ENCODE results near the gene TRPT1. TPM values are rescaled to one million over a fixed set of nuclear protein-coding genes. Genes with fewer than 3 reads are reported as not detected.
A peak's percentile ranks its signal among the peaks of the same experiment; 100 is the strongest.

Gene TRPT1
- total RNA-seq, 1 experiment from 2014 or later: 112 TPM

DNA sequence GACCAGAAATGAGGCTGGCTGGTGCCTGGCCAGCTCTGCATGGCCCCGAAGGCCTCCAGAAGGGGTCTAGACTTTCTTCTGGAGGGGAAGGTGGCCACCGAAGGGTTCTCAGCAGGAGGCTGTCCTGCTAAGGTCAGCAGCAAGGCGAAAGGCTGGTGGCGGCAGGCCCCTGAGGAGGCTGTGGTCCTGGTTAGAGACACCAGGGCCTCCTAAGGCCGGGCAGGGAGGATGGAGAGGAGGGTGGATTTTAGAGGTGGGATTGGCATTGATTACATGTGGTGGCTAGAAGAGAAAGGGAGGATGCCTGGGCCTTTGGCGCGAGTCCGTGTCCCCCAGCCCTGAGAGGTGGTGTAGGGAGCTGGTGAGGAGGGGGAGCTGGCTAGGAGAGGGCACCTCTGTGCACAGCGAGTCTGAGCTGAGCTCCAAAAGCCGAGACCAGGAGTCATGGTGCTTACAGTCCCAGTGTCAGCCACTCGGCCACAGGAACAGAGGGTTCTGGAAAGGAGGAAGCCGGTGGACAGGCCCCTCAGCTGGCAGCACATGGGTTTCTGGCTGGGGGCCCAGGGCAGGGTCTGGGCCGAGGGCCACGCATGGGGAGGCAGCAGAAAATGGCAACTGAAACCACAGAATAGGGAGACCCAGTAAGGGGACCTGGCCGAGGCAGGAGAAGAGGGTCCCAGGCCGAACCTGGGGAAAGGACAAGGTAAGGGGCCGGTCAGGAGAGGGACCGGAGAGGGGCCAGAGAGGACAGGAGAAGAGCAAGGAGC lies 17.0 kb downstream of the TRPT1 start:
- DNase-seq (ENCODE audit: low spot score): no peak

DNA sequence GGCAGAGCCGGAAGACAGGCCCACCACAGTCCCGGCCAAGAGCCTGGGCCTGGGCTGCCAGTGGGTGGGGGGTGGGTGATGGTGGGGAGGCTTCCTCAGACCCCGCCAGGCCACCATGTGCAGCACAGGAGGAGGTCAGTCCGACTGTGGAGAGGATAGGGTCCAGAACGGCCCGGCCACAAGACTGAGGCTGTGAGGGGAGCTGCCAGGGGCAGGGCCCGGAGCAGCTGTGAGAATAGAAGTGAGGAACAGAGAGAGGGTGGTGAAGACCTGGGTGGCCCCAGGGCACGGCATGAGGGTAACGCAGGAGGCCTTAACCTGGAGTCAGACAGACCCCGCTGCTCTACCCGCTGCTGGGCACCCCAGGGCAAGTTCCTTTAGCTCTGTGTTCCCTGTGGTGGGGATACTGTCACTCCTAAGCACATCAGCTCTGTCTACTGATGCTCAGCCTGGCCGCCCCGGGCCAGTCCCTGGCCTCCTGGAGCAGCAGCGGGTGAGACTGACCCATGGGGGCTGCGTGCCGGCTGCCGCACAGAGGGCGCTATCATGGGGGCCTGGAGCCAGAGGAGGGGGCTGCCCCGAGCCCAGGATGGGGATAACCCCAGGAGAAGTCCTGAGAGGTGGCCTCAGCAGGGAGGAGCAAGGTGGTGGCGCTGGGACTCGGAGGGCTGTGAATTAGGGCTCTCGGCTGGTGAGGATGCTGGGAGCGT lies 17.7 kb downstream of the TRPT1 start:
- no peak for DNase-seq (ENCODE audit: low spot score)

DNA sequence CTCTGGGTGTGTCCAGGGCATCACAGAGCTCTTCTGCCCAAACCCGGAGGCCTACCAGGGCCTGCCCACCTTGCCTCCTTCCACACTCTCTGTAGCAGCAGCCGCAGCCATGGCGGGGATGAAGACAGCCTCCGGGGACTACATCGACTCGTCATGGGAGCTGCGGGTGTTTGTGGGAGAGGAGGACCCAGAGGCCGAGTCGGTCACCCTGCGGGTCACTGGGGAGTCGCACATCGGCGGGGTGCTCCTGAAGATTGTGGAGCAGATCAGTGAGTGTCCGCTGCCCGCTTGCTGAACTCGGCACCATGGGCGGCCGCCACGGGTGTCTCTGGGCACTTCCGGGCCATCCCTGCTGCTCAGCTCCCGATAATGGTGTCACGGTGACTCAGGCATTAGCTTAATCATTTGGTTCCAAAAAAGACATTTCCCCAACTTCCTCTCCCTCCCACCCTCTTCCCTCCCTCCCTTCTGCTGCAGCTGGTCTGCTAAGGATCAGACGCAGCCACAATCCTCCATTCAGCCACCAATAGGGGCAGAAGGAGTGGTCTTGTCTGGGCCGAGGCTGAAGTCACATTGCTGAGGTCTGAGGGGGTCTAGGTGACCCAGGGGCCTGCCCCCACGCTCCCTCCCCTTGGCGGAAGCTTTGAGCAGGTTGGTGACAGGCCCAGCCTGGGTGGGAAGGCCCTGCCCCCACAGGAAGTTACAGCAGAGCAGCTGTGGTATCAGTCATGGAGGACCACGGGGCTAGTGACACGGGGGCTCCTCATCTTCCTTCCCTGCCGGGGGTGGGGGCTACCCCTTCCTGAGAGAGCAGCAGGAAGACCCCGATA lies 18.5 kb downstream of the TRPT1 start:
- DNase-seq (ENCODE audit: low spot score): no peak

DNA sequence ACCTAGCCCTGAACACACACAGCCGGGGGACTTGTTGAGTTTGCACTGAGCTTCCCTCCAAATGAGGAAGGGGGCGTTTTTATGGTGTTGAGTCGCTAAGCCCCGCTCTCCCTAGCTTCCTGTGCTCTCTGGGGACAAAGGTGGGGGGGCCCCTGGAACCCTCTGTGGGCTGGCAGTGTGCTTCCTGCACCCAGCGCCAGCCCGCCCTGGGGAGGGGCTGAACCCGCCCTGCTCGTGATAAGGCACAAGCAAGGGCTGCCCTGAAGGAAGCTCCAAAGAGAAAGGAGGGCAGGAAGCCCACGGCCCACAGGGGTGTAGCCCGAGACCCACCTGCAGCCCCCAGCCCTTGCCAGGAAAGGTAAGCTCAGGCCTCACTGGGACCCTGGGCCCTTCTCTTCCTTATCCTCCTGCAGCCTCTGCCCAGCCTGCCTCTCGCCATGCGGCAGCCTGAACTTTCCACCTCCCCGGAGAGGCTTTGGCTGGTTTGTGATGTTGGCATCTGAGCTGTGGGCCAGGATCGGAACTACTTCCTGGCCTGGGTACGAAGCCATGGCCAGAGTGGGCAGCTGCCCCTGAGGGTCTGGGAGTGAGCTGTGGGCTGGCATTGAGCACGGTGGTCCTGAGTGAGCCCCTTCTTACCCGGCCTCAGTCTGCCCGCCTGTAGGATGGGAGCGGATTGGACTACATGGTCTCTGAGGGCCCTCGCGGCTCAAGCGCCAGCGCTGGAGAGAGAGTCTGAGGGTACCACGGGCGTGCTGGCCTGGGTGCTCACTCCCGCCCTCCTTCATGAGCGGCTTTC lies 19.3 kb downstream of the TRPT1 start, which contains the start of gene FERMT3:
Gene FERMT3 (plus strand): TSS at position 265 of the 799 bp plus-strand sequence. CDS start 644 bp downstream, outside the sequence.
- DNase-seq (ENCODE audit: low spot score): peak; percentile 41

DNA sequence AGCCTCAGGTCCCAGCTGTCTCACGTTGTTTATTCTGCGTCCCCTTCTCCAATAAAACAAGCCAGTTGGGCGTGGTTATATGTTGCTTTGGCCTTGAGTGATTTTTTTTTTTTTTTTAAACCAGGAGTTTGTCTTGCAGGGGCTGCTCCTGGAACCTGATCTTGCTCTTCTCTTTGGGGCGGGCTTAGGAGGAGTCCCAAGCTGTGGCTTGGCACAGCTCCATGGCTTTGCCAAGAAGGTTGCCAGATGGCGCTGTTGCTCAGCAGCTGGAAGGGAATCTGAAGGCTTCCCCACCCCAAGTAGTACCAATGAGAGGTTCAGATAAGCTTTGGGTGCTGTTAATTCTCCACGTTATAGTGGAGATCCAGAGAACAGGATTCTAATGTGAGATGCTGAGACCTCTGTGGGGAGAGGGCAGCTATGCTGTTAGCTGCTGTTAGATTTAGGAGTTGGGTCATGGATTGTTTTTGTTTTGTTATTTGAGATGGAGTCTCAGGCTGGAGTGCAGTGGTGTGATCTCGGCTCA lies 21.5 kb downstream of the TRPT1 start:
- DNase-seq (ENCODE audit: low spot score): peak; percentile 99

DNA sequence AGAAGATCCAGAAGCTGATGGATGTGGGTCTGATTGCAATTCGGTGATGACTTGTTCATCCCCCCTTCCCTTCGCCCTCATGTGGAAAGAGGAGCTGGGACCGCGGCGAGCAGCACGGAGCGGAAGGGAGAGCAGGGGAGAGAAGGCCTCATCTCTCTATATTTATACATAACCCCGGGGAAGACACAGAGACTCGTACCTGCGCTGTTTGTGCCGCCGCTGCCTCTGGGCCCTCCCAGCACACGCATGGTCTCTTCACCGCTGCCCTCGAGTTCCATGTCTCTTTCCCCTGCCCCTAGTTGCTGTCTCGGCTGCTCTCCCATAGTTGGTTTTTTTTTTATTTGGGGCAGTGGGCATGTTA lies 21.9 kb downstream of the TRPT1 start:
- no peak for DNase-seq (ENCODE audit: low spot score)

DNA sequence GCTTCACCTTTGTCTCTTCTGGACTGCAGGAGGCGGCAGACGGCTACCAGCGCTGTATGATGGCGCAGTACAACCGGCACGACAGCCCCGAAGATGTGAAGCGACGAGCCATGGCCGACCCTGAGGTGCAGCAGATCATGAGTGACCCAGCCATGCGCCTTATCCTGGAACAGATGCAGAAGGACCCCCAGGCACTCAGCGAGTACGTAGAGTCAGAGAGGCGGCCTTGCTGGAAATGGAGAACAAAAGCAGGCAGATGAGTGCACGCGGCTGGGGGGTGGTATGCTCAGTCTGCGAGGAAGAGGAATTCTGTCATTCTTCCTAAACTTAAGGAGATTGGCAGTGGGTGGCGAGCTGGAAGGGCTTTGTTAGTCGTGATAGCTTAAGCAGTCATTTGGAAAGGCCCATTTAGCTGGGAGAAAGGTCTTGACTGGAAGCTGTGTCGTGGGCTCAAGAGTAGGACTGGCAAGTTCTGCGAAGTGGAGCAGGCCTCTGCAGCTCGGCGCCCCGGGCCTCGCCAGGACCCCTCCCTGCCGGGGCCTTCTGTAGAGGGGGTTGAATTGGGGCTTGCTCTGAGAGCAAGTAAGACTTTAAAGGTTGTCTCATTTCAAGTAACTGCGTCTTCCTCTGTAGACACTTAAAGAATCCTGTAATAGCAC lies 22.4 kb downstream of the TRPT1 start:
- no peak for DNase-seq (ENCODE audit: low spot score)

DNA sequence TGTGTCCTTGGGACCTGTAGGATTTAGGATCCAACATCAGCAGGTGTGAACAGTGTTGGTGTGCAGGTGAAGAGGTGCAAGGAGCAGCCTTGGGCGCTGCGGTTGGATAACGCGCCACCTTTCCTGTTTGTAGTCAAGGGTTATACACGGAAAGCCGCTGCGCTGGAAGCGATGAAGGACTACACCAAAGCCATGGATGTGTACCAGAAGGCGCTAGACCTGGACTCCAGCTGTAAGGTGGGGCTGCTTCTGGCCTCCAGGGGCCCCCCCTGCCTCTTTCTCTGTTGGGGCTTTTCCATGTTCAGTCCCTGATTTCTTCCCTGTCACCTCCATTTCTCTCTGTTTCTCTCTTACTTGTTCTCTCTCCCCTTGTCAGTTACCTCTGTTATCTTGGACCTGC lies 23.0 kb downstream of the TRPT1 start:
- no peak for DNase-seq (ENCODE audit: low spot score)

DNA sequence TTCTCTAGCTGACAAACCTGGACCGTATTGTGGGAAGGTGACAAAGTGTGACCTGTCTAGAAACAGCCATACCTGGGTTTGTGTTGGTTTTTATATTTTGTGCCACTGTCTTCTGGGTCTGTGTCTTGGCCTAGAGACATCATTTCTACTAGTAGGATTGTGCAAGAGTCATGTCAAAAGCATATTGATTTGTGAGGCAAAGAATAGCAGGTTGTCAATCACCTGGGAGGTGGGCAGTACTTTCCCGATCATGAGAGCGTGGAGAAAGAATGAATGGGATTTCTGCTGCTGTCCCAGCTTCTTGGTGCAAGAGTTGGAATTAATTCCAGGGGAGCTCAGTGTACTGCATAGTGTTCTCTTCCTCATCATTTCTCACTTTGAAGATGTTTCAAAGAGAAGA lies 24.4 kb downstream of the TRPT1 start:
- DNase-seq (ENCODE audit: low spot score): no peak

DNA sequence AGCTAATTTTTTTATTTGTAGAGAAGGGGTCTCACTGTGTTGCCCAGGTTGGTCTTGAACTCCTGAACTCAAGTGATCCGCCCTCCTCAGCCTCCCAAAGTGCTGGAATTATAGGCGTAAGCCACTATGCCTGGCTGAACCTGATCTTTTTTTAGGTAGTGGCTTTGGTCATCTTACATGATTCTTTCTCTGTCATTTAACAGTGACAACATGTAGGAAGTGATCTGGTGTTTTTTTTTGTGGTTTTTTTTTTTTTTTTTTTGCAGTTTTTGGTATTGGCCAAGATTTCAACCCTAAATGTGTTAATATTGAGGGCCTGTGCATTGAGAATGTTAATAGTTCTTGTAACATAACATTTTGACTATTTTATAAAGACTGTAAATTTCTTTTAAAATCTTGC lies 27.5 kb downstream of the TRPT1 start:
- no peak for DNase-seq (ENCODE audit: low spot score)

DNA sequence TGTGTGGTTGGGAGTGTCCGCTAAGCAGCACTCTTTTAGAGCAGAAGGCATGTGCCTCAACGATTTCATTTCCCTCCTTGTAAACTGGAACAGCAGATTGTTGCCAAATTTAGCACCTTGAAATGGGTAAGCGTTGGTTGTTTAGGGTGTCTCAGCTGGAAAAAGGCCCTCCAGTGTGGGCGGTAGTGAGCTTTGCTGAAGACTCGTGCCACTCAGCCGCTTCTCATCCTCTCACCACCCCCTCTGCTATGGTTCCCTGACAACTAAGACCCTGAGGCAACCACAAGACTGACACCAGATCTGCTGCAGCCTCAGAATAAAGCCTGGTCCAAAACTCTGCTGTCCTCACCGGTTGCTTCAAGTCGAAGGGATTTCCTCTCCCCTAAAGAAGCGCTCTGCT lies 29.4 kb downstream of the TRPT1 start:
- no peak for DNase-seq (ENCODE audit: low spot score)

DNA sequence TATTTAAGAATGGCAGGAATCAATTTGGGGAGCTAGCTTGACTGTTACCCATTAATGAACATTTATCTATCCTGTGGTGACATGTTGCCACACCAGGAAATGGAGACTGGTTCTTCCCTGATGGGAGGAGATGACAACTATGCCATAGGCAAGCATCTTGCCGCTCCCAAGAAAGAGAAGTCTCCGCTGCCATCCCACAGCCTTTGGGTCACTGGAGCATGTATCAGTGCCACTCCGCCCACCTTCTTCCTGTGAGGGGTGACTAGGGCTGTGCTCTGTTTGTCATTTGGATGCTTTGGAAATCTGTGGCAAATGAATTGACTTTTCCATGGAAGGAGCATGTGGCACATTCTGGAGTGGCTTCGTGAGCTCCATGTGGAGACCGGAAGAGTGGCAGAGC lies 33.6 kb downstream of the TRPT1 start:
- no peak for DNase-seq (ENCODE audit: low spot score)

DNA sequence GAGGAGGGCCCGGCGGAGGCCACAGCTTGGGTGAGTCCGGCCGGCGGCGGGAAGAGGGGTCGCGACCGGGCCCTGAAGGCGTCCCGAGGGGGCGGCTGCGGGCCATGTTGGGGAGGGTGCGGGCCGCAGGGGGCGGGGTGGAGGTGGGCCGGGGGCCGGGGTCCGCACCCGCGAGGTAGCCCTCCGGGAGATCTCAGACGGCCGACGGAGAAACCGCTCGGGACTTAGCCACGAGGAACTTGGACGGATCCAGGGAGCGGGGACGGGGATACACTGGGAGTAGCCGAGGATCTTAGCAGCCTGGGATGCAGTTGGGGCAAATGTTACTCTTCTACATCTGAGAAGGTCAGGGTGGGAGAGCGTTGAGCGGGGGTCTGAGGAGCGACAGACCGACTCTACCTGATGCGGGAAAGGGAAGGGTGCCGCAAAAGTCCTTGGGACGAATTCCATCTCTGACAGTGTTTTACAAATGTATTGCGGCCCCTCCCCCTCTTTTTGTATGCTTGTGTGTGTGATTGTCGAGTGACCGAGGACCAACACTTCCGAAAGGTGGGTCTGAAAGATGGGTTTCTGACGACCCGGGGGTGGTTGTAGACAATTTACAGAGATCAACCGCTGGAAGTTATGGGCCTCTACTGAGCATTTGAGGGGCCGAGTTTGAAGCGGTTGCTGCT lies 39.4 kb downstream of the TRPT1 start:
- DNase-seq (ENCODE audit: low spot score): peak; percentile 43

DNA sequence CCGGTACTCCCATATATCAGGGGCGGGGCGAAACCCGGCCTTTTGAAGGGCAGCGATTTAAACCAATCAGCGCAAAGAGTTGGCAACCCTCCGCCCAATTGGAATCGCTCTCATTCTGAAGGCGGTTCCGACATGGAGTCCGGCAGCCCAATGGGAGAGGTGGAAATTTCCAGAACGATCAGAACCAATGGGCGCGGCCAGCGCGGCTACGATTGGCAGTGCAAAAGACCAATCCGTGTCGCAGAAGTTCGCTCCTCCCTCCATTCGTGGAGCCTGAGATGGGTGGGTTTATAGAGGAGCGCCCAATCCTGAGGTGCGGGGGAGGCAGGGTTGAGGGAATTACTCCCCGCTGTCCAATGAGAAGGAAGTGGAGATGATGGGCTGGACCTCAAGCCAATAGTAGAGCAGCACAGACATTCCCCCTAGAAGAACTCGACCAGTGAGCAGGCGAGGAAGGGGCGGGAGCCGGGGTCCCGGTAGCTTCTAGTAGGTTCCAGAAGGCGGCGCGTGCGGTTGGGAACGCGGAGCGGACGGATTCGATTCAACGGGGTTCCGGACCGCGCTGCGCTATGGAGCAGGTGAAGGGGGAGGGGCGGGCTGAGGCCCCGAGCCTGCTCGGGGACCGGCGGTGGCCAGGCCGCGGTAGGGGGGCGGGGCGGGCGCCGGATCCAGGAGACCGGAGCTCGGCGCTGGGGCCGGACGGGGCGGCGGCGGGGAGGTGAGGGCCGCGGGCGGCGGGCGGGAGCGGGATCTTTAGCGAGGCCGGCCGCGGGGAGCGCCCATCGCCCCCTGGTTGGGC lies 40.1 kb downstream of the TRPT1 start, which contains the start of gene STIP1:
Gene STIP1 (plus strand): TSS at position 479 of the 799 bp plus-strand sequence. CDS start 91 bp downstream, at position 570.
- peak; percentile 100 for DNase-seq (ENCODE audit: low spot score)

DNA sequence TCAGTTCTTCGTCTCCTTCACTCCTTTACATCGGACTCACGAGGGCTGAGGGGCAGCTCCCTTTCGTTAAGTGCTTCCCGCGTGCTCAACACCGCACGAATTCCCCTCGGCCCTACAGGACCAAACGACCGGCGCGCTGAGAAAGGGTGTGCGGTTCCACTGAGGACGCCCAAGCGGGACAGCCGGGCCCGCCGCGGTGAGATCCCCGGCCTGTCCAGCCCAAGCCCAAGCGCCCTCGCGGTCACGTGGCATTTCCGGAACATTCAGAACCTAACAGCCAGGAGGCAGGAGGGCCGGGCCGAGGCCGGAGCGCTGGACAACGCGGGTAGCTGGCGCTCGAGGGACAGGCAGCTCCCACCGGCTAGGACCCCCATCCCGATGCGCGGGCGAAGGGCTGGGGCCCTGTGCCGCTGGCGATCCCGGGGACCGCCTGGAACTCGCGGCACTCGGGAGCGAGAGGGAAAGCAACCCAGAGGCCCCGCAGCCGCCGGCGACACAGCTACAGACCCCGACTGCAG lies 40.8 kb downstream of the TRPT1 start:
- DNase-seq (ENCODE audit: low spot score): peak; percentile 93

DNA sequence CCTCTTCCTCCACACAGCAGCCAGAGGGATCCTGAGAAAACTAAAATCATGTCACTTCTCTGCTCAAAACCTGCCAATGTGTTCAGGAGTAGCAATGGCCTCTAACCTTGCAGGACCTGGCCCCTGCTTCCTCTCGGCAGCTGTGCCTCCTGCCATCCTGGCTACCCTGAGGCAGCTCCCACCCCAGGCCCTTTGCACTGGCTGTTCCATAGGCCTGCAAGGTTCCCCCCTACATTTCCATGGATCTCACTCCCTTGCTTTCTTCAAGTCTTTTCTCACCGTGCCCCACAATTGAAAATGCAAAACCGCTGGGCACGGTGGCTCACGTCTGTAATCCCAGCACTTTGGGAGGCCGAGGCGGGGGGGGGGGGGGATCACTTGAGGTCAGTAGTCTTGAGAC lies 42.1 kb downstream of the TRPT1 start:
- DNase-seq (ENCODE audit: low spot score): no peak

DNA sequence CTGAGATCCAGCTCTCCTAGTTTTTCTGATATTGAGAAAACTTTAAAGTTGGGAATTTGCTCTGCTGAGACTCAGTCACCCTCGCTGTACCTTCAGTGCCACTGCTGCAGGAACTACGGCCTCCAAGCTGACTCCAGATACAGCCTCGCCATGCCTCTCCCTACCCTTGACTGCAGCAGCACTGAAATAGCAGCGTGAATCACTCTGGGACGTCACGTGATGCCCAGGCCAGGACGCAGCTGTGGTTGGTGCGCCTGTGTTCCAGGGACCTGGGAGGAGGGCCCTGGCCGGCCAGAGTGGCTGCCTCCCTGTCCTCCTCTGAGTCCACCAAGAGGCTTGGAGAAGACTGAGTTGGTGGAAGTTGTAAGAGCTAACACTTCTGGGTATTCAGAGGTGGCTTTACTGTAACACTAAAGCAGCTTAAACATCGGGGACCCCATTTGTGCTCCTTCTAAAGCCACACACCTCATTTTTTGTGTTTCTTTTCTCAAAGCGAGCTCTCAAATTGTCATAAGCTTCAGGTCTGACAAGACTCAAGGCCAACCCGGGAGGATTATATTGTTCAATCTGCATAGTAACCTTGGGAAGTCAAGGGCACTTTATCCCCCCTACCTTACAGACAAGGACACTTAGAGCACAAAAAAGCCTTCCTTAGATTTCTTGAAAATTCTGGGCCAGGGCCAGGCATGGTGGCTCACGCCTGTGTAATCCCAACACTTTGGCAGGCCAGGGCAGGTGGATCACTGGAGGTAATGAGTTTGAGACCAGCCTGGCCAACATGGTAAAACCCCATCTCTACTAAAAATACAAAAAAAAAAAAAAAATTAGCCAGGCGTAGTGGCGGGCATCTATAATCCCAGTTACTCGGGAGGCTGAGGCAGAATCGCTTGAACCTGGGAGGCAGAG lies 44.2 kb downstream of the TRPT1 start:
- DNase-seq (ENCODE audit: low spot score): peak; percentile 93

DNA sequence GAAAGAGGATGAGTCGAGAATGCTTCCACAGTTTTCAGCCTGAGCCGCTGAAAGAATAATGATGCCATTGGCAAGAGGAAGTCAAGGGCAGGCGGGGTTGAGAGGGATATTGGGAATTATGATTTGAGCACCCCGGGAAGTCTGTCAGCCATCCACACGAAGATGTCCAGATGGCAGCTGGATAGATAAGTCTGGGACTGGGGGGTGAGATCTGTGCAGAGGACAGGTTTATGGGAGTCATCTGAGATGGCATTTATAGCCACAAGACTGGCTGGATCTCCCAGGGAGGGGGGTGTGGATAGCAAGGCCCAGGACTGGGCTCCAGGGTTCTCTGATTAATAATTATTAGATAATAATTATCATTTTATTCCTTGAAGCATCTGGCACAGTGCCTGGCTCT lies 45.1 kb downstream of the TRPT1 start:
- no peak for DNase-seq (ENCODE audit: low spot score)

Data from HT-29 (cell line).